CD14-positive monocyte (primary cell): ENCODE data around the gene GFRA3. TPM values are rescaled to one million over a fixed set of nuclear protein-coding genes. Genes with fewer than 3 reads are reported as not detected.

Experiments used
- DNase-seq, 3 donors: peaks; one replicate each; pipeline ENCODE4 v3.0.0-alpha.2; 2011 to 2022
- H2AFZ ChIP-seq: 2 replicates; pipeline ENCODE4 v1.6.0; 2012; ENCODE audit warnings: mild to moderate bottlenecking, low read depth, low read length, inconsistent platforms; ENCODE audit not compliant: insufficient read depth, poor library complexity, severe bottlenecking
- H3K27ac ChIP-seq, 2 donors: 1 replicate in 1 of 2; 2 replicates in 1 of 2; pipeline ENCODE4 v1.5.1; 2012 to 2013; ENCODE audit warnings: low read length in 2 of 2, control low read depth in 1 of 2, inconsistent platforms in 1 of 2, low read depth in 1 of 2, mild to moderate bottlenecking in 1 of 2
- H3K27me3 ChIP-seq, 2 donors: one replicate each; pipeline versions ENCODE4 v1.6.0 to v1.6.1; 2011 to 2013; ENCODE audit warnings: low read length in 2 of 2; ENCODE audit not compliant: control insufficient read depth in 2 of 2, insufficient read depth in 2 of 2
- H3K36me3 ChIP-seq, 2 donors: replicated peaks in 1 of 2; 1 replicate in 1 of 2; 2 replicates in 1 of 2; pipeline versions ENCODE4 v1.5.1 to v1.6.1; 2012 to 2013; ENCODE audit warnings: low read length in 2 of 2, control low read depth in 1 of 2, inconsistent platforms in 1 of 2, mild to moderate bottlenecking in 1 of 2; ENCODE audit not compliant: insufficient read depth in 2 of 2, control insufficient read depth in 1 of 2
- H3K4me1 ChIP-seq, 2 donors: 1 replicate in 1 of 2; 2 replicates in 1 of 2; pipeline versions ENCODE4 v1.5.1 to v1.6.1; 2012 to 2013; ENCODE audit warnings: low read length in 2 of 2, control low read depth in 1 of 2, inconsistent platforms in 1 of 2, mild to moderate bottlenecking in 1 of 2, moderate library complexity in 1 of 2; ENCODE audit not compliant: insufficient read depth in 2 of 2, control insufficient read depth in 1 of 2
- H3K4me2 ChIP-seq: replicated peaks from 2 replicates; pipeline ENCODE3; 2012; ENCODE audit warnings: low read length, moderate library complexity, mild to moderate bottlenecking; ENCODE audit not compliant: poor library complexity, severe bottlenecking; ENCODE audit errors: extremely low read depth
- H3K4me3 ChIP-seq, 3 experiments: fragments of 200-600 bp in 1 of 3; sonication (generic) in 1 of 3; replicated peaks in 1 of 3; 1 replicate in 2 of 3; 2 replicates in 1 of 3; pipeline ENCODE4 v1.5.1; 2011 to 2013; ENCODE audit warnings: low read length in 3 of 3, mild to moderate bottlenecking in 3 of 3, control low read depth in 2 of 3, low read depth in 2 of 3, inconsistent platforms in 1 of 3, moderate library complexity in 1 of 3
- H3K79me2 ChIP-seq: 2 replicates; pipeline ENCODE4 v1.6.0; 2012; ENCODE audit warnings: mild to moderate bottlenecking, control low read depth, inconsistent platforms, low read length, moderate library complexity; ENCODE audit not compliant: insufficient read depth
- H3K9ac ChIP-seq: 2 replicates; pipeline ENCODE4 v1.6.0; 2017; ENCODE audit warnings: low read length, mild to moderate bottlenecking; ENCODE audit not compliant: insufficient read depth, poor library complexity, severe bottlenecking
- H3K9me3 ChIP-seq, 2 donors: replicated peaks in 1 of 2; 1 replicate in 1 of 2; 2 replicates in 1 of 2; pipeline versions ENCODE4 v1.5.1 to v1.6.1; 2012 to 2013; ENCODE audit warnings: low read length in 2 of 2, control low read depth in 1 of 2; ENCODE audit not compliant: control insufficient read depth in 1 of 2, insufficient read depth in 1 of 2
- H4K20me1 ChIP-seq: 2 replicates; pipeline ENCODE4 v1.6.0; 2012; ENCODE audit warnings: mild to moderate bottlenecking, low read length, control low read depth, moderate library complexity; ENCODE audit not compliant: insufficient read depth
- H3K27ac Mint-ChIP-seq, 7 donors: one replicate each; pipeline ENCODE4 v1.8.0; 2020; ENCODE audit warnings: mild to moderate bottlenecking in 7 of 7, mixed read lengths in 7 of 7, moderate library complexity in 6 of 7, inconsistent platforms in 2 of 7
- H3K27me3 Mint-ChIP-seq, 3 donors: one replicate each; pipeline ENCODE4 v1.8.0; 2021 to 2022; ENCODE audit warnings: low read depth in 3 of 3, mild to moderate bottlenecking in 3 of 3, mixed read lengths in 3 of 3, moderate library complexity in 3 of 3, inconsistent platforms in 1 of 3
- H3K36me3 Mint-ChIP-seq, 2 donors: one replicate each; pipeline ENCODE4 v1.8.0; 2020; ENCODE audit warnings: mixed read lengths in 2 of 2, inconsistent platforms in 1 of 2, mild to moderate bottlenecking in 1 of 2
- H3K4me1 Mint-ChIP-seq: one replicate; pipeline ENCODE4 v1.8.0; 2020; ENCODE audit warnings: mild to moderate bottlenecking, mixed read lengths
- H3K4me3 Mint-ChIP-seq, 2 donors: one replicate each; pipeline ENCODE4 v1.8.0; 2020; ENCODE audit warnings: mild to moderate bottlenecking in 2 of 2, mixed read lengths in 2 of 2, moderate library complexity in 1 of 2
- H3K9me3 Mint-ChIP-seq, 7 donors: one replicate each; pipeline ENCODE4 v1.8.0; 2020 to 2022; ENCODE audit warnings: mixed read lengths in 7 of 7, mild to moderate bottlenecking in 6 of 7, moderate library complexity in 6 of 7, inconsistent platforms in 2 of 7
- CTCF ChIP-seq: fragments of 200-600 bp; IDR thresholded peaks from one replicate; pipeline ENCODE4 v1.8.0; 2022; ENCODE audit warnings: antibody characterized with exemption, mild to moderate bottlenecking
- WGBS: methylation state at CpG from one replicate; pipeline ENCODE4 v1.1.5; 2013; ENCODE audit warnings: missing lambda C conversion rate; ENCODE audit not compliant: insufficient coverage; 5-methylcytosine and 5-hydroxymethylcytosine counted together
- intact Hi-C, 2 donors: fragments of 100-400 bp; cut with micrococcal nuclease; formaldehyde crosslinking; loops; one replicate each; pipeline versions ENCODE4 v1.15.0 to v1.15.1; 2023
- polyA plus RNA-seq, 3 donors: library from polyadenylated mRNA; depleted of rRNA in 1 of 3; unstranded in 2 of 3; stranded (reverse) in 1 of 3; fragments of 300-500 nt in 2 of 3; fragments of >200 nt in 1 of 3; fragmentation: Illumina TruSeq in 2 of 3; gene quantifications; 1 replicate in 2 of 3; 2 replicates in 1 of 3; pipeline ENCODE4 v1.2.3, GENCODE V29; 2012 to 2021

GFRA3 gene
- polyA plus RNA-seq, 3 donors: not detected

DNA sequence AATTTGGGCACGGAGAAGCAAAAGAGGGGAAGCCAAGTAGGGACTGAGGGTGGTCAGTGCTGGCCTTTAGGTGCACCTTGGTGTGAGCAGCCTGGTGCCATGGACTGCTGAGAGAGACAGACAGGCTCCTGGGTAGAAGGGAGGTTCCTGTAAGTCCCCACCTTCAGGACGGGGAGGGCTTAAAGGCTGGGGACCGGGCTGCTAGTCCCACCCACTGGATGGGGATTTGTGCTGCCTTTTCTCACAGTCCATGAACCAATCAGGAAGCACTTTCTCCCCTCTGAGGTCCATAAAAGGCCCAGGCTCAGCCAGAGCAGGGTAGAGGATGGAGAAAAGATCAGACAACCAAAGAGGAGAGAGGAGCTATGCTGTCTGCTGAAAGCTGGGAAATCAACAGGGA, 41.9 kb upstream of the GFRA3 start:
- H3K36me3 Mint-ChIP-seq: peaks cover 27 to 55% of the 10 kb centered on the region in 2 donors
- Histone ChIP-seq H3K9ac (no peak overlapping the region), H3K36me3 (peaks cover 18 to 68% of the 10 kb centered on the region in 2 donors), H4K20me1 (no peaks in the 10 kb centered on the region), H3K79me2 (no peaks in the 10 kb centered on the region), H2AFZ (no peak overlapping the region), H3K4me2 (no peak overlapping the region), H3K9me3 (no peaks in the 10 kb centered on the region), H3K27me3 (no peaks in the 10 kb centered on the region), H3K4me1 (no peaks in the 10 kb centered on the region), H3K4me3 (no peak overlapping the region), H3K27ac (no peak overlapping the region)
- DNase-seq: no peak
- no peak overlapping the region for H3K4me3 Mint-ChIP-seq
- no peaks in the 10 kb centered on the region for H3K4me1 Mint-ChIP-seq
- H3K9me3 Mint-ChIP-seq: no peaks in the 10 kb centered on the region
- intact Hi-C loops: no loop called here
- TF ChIP-seq CTCF: no peak
- H3K27me3 Mint-ChIP-seq: no peaks in the 10 kb centered on the region
- H3K27ac Mint-ChIP-seq: peak overlapping the region in 1 of 7 donors; percentile 18
- WGBS: 100% methylated on average over 1 of the region's 3 CpGs

DNA sequence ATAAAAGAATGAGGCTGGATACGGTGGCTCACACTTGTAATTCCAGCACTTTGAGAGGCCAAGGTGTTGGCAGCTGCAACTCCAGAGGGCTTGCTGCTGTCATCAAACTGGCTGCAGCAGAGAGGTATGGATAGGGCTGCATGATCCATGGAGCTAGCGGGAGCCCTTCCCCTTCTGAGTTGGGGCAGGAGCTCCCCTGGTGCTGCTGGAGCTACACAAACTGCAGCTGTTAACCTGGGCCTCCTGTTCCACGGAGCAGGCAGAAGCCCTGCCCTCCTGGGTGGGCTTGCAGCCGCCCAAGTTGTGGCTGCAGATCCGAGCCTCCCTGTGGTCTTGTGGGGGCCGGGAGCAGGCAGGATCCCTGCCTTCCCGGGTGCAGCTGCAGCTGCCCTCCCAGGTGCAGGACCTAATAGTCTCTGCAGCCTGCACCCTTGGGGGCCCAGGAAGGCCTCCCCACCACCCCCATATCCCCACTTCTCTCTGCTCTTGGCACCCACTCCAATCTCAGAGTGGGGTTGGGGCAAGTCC, 41.4 kb upstream of the GFRA3 start:
- H3K9me3 Mint-ChIP-seq: no peaks in the 10 kb centered on the region
- no peak for TF ChIP-seq CTCF
- Histone ChIP-seq H3K4me2 (no peak overlapping the region), H3K9ac (no peak overlapping the region), H3K4me3 (no peak overlapping the region), H3K27me3 (no peaks in the 10 kb centered on the region), H3K4me1 (no peaks in the 10 kb centered on the region), H2AFZ (no peak overlapping the region), H3K27ac (no peak overlapping the region), H3K36me3 (peaks cover 18 to 73% of the 10 kb centered on the region in 2 donors), H4K20me1 (no peaks in the 10 kb centered on the region), H3K9me3 (no peaks in the 10 kb centered on the region), H3K79me2 (no peaks in the 10 kb centered on the region)
- no peaks in the 10 kb centered on the region for H3K27me3 Mint-ChIP-seq
- no peak overlapping the region for H3K4me3 Mint-ChIP-seq
- no peak overlapping the region for H3K27ac Mint-ChIP-seq
- no peaks in the 10 kb centered on the region for H3K4me1 Mint-ChIP-seq
- 98% methylated on average over 7 of the region's 7 CpGs for WGBS
- intact Hi-C loops: no loop called here
- H3K36me3 Mint-ChIP-seq: peaks cover 28 to 53% of the 10 kb centered on the region in 2 donors
- no peak for DNase-seq
